ENCODE measurements around the gene DRAM2. TPM values are rescaled to one million over a fixed set of nuclear protein-coding genes. Genes with fewer than 3 reads are reported as not detected.
"Not testable (repeated sequence)": the region's sequence is repeated elsewhere in the genome, so short reads cannot be mapped to it uniquely, and the experiment has no call there.

The DRAM2 gene
- total RNA-seq, 1 donor from 2014 or later: 48.4 TPM

GRCh38 chr1:111142356-111142975 is 2.6 kb upstream of the DRAM2 start:
- DNase-seq (ENCODE audit: low read depth in 2 of 2): no peak

GRCh38 chr1:111141245-111142220 is 1.6 kb upstream of the DRAM2 start:
- no peak for DNase-seq (ENCODE audit: low read depth in 2 of 2)

- DNase-seq (ENCODE audit: low read depth in 2 of 2): peak; percentile 31 to 67
Measured at GRCh38 chr1:111140680-111140967, 731 bp upstream of the DRAM2 start.

- peak; percentile 6 to 38 for DNase-seq (ENCODE audit: low read depth in 2 of 2)
Measured at GRCh38 chr1:111139324-111139955, 453 bp downstream of the DRAM2 start.

GRCh38 chr1:111133866-111134265 is 6.0 kb downstream of the DRAM2 start:
- DNase-seq (ENCODE audit: low read depth in 2 of 2): no peak

GRCh38 chr1:111131693-111132092 is 8.2 kb downstream of the DRAM2 start:
- DNase-seq (ENCODE audit: low read depth in 2 of 2): no peak

- no peak for DNase-seq (ENCODE audit: low read depth in 2 of 2)
Measured at GRCh38 chr1:111129376-111129775, 10.5 kb downstream of the DRAM2 start.

GRCh38 chr1:111127923-111128643 is 11.8 kb downstream of the DRAM2 start:
- no peak for DNase-seq (ENCODE audit: low read depth in 2 of 2)

- DNase-seq (ENCODE audit: low read depth in 2 of 2): no peak
Measured at GRCh38 chr1:111126354-111126753, 13.5 kb downstream of the DRAM2 start.

- no peak for DNase-seq (ENCODE audit: low read depth in 2 of 2)
Measured at GRCh38 chr1:111116496-111116895, 23.4 kb downstream of the DRAM2 start.

GRCh38 chr1:111110197-111110899 is 29.5 kb downstream of the DRAM2 start:
- DNase-seq (ENCODE audit: low read depth in 2 of 2): peak in 1 of 2 donors; percentile 13

GRCh38 chr1:111104981-111105380 is 34.9 kb downstream of the DRAM2 start:
- DNase-seq (ENCODE audit: low read depth in 2 of 2): no peak

GRCh38 chr1:111101854-111102642 is 37.8 kb downstream of the DRAM2 start:
- DNase-seq (ENCODE audit: low read depth in 2 of 2): no peak

GRCh38 chr1:111099289-111099688 is 40.6 kb downstream of the DRAM2 start:
- peak; percentile 26 to 60 for DNase-seq (ENCODE audit: low read depth in 2 of 2)

GRCh38 chr1:111097356-111098099 is 42.4 kb downstream of the DRAM2 start:
- no peak for DNase-seq (ENCODE audit: low read depth in 2 of 2)

- not testable (repeated sequence) for DNase-seq (ENCODE audit: low read depth in 2 of 2)
Measured at GRCh38 chr1:111095421-111095820, 44.5 kb downstream of the DRAM2 start.

- DNase-seq (ENCODE audit: low read depth in 2 of 2): no peak
Measured at GRCh38 chr1:111089638-111090037, 50.3 kb downstream of the DRAM2 start.

GRCh38 chr1:111085676-111086075 is 54.2 kb downstream of the DRAM2 start:
- no peak for DNase-seq (ENCODE audit: low read depth in 2 of 2)

GRCh38 chr1:111084999-111085398 is 54.9 kb downstream of the DRAM2 start:
- DNase-seq (ENCODE audit: low read depth in 2 of 2): no peak

Measured in dermis microvascular lymphatic vessel endothelial cell (primary cell).